Loucy (cell line): ENCODE measurements around the gene BCKDHA.

Experiments
- EZH2phosphoT487 ChIP-seq: fragments of 200-600 bp; IDR thresholded peaks from 2 replicates; pipeline ENCODE4 v1.6.1; 2018; ENCODE audit warnings: antibody characterized with exemption, mild to moderate bottlenecking, moderate library complexity, borderline replicate concordance
- TF ChIP-seq, protein P1 (sequence below): fragments of 200-600 bp; sonication (generic); conservative IDR thresholded peaks from 2 replicates; pipeline ENCODE4 v1.5.1; 2014; ENCODE audit warnings: mild to moderate bottlenecking, antibody characterized with exemption, low read length

- TF ChIP-seq, protein P1, sequence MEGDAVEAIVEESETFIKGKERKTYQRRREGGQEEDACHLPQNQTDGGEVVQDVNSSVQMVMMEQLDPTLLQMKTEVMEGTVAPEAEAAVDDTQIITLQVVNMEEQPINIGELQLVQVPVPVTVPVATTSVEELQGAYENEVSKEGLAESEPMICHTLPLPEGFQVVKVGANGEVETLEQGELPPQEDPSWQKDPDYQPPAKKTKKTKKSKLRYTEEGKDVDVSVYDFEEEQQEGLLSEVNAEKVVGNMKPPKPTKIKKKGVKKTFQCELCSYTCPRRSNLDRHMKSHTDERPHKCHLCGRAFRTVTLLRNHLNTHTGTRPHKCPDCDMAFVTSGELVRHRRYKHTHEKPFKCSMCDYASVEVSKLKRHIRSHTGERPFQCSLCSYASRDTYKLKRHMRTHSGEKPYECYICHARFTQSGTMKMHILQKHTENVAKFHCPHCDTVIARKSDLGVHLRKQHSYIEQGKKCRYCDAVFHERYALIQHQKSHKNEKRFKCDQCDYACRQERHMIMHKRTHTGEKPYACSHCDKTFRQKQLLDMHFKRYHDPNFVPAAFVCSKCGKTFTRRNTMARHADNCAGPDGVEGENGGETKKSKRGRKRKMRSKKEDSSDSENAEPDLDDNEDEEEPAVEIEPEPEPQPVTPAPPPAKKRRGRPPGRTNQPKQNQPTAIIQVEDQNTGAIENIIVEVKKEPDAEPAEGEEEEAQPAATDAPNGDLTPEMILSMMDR = no peak
- no peak for TF ChIP-seq EZH2phosphoT487
Measured at GRCh38 chr19:41441321-41441945, 43.8 kb downstream of the BCKDHA start.
